GM19452 (cell line): ENCODE data around the gene CDR2.

Experiments
- ATAC-seq: cut with Tn5 transposase; IDR thresholded peaks from one replicate; pipeline ENCODE4 v1.9.1; 2021; ENCODE audit not compliant: unreplicated experiment

The CDR2 gene

DNA sequence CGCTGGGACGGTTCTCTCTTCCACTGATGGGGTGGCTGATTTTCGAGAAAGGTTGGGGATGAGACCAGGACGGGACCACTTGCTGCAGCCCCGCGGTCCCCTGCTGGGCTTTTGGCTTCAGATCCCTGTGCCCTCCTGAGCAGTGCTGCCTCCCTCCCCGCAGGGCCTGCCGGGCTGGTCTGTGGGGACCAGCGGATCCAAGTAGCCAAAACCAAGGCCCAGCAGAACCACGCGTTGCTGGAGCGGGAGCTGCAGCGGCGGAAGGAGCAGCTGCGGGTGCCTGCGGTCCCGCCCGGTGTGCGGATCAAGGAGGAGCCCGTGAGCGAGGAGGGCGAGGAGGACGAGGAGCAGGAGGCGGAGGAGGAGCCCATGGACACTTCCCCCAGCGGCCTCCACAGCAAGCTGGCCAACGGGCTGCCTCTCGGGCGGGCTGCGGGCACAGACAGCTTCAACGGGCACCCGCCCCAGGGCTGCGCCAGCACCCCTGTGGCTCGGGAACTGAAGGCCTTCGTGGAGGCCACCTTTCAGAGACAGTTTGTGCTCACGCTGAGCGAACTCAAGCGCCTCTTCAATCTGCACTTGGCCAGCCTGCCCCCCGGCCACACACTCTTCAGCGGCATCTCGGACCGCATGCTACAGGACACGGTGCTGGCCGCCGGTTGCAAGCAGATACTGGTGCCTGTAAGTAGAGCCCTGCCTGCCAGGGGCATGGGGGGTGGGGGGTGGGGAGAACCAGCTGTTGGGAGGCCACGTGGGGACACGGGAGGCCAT is 48.6 kb downstream of the CDR2 start:
- no peak for ATAC-seq

DNA sequence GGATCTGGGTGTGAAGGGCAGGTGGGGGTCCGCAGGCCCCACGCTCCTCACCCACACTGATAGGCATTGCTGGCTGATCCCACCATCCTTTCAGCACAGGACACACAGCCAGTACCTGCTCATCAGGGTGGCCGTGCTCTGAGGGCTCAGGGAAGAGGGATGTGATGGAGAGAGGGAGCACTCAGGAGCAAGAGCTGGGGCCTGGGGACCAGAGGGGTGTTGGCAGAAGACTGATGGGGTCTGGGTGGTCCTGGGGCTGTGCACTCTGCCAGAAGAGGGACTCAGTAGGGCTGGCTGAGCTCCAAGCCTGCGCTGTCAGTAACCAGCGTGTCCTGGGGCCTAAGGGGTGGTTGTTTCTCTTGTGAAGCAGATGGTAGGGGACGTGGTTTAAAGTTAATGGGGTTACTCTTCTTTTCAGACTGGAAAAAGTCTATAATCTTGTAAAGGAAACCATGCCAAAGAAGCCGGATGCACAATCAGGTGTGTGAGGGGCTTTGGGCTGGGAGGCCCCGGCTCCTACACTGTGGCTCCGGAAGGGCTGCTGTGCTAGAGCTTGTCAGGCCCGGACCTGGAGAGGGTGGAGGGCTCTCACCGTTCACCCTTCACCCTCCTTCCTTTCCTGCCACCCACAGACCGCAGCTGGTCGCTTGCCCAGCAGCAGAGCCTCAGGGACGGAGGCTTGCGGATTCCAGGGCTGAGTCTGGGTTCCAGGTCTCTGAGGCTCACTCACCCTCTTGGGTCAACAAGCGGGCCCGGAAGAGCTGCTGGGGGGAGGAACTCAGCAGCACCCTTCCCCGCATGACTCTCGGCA is 49.4 kb downstream of the CDR2 start:
- ATAC-seq, result no peak

DNA sequence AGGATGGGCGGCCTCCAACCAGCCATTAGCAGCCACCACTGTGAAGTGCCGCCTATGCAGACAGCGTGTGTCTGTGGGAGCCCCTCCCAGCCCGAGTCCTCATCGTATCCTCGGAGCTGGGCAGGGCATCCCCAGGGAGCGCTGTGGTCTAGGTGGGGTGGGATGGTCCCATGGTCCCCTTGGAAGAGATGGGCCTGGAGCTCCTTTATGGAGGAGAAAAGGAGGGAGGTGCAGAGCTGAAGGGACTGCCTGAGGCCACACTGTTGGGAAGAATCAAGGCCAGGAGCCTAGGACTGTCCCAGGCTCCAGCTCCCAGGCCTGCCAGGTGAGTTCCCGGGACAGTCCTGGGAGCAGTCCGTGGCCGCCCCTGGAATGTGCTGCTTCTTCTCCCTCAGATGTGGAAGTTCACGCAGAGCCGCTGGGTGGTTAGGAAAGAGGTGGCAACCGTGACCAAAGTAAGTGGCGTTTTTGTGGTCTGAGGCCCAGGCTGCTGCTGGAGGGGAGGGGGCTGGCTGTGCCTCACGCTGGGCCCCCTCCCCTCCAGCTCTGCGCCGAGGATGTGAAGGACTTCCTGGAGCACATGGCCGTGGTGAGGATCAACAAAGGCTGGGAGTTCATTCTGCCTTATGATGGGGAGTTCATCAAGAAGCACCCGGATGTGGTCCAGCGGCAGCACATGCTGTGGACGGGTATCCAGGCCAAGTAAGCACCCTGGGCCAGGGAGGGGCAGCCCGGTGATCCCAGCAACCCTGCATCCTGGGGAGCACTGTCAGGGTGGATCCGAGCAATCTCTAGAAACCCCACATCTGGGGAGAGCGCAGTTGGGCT is 50.2 kb downstream of the CDR2 start:
- ATAC-seq, result no peak

DNA sequence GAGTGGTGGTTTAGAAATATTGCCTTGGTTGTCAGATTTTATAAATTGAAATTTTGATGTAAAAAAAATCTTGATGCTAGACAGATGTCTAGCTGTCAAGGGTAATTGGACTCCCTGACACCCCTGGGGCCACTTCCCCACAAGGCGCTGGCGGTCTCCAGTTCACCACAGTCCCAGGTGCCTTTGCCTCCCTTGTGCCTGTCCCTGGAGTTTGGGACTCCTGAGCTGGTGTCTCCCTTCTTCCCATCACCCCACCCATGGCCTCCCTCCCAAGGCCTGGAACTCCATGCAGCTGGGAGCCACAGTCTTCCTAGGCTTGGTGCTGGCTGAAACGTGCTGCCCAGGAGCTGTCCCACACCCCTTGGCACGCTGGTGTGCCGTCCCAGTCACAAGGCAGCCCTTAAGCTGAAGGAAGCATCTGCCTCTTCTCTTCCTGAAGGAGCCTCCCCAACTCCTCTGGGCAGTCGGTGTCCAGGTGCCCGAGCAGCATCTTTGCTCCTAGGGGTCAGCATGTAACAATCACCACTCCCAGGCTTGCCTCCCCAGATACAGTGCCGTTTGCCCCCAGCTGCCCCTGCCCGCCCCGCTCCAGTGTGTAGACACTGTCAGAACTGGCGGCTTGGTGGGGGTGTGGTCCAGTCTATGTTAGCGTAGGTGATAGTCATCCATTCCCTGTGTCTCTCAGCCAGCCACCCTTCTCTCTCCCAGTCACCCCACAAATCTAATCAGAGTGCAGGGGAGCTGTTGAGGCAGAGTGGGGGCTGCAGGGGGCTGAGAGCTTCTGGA is 51.1 kb downstream of the CDR2 start:
- ATAC-seq, result no peak

DNA sequence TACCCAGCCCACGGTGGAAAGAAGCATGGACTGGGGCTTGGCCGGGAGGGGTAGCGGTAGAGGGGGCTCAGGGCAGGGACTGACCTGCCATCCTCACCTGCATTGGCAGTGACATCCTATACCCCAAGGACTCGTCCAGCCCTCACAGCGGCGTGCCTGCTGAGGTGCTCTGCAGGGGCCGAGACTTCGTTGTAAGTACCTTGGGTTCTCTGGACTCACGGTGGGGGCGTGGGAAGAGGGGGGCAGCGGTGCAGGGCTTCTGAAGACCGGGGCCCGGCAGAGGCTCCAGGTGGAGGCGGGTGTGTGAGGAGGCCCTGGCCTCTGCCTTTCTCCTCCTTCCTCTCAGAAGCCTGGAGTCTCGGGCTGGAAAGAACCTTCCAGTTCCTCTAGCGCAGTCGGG is 51.7 kb downstream of the CDR2 start:
- no peak for ATAC-seq

DNA sequence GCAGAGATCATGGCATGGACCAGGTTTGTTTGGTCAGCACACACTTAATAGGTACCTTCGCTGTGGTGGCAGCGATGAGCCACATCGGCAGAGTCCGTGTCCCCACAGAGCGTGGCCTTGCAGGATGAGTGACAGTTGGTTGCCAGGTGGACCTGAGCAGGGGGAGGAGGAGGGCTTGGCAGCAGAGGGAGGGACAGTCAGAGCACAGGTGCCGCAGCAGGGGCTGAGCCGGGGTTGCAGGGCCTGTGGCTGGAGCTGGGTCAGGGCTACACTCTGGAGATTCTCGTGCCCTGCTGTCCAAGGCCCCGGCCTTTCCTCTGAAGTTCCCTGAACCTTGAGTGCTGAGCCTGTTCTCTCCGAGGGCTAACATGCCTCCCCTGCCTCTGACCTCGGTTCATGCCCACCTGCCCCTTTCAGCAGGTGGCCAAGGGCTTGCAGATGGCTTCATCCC is 52.4 kb downstream of the CDR2 start:
- ATAC-seq, result no peak

DNA sequence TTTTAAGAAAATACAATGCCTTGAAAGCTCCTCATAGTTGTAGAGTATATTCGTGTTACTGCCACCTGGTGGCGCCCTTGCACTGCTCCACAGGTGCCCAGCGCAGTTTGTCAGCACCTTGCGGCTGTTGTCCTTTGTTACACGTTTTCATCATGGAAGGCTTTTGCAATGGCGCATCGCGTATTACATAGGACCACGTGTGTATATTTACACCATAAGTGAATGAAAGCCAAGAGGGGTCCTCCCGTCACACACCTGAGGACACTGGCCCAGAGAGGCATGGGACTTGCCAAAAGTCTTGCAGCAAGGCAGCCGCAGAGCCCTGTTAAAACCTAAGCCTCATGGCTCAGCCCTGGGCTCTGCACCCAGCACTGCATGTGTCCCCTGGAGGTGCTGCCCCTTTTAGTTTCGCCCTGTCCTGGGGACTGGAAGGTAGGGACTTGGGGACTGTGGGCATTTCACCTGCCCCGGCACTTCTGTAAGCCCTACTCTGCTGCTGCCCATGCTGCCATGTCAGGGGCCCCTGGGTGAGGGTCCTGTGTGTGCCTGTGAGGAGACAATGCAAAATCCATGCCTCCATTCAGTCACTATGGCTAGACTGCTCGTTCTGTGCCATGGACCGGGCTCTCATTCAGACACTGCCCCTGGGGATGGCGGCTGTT is 52.9 kb downstream of the CDR2 start:
- no peak for ATAC-seq

DNA sequence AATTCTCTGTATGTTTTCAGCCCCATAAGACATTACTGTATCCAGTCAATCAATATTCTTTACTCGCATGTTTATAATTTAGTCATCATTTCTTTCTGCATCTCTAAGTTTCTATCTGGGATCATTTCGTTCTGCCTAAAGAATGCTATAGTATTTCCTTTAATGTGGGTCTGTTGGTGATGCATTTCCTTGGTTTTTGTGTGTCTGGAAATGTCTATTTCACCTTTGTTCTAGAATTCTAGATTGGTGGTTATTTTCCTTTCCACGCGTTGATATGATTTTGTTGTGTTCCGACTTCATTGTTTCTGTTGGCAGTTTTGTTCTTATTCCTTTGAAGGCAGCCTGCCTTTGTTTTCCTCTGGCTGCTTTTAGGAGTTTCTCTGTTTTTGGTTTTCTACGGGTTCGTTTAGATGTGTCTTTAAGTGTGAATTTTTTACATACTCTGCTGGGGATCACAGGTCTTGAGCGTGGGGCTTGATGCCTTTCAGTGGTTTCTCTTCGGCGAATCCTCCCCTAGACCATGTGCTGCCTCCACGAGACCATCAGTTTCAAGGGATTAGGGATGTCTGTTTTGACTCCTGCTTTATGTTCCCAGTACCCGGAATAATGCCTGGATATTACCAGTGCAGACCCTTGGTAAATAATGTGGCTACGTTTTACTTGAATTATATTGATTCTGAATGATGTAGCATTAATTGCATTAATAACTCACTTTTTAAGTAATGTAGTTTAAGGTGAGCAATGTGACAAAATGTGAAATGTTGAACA is 53.7 kb downstream of the CDR2 start:
- no peak for ATAC-seq

DNA sequence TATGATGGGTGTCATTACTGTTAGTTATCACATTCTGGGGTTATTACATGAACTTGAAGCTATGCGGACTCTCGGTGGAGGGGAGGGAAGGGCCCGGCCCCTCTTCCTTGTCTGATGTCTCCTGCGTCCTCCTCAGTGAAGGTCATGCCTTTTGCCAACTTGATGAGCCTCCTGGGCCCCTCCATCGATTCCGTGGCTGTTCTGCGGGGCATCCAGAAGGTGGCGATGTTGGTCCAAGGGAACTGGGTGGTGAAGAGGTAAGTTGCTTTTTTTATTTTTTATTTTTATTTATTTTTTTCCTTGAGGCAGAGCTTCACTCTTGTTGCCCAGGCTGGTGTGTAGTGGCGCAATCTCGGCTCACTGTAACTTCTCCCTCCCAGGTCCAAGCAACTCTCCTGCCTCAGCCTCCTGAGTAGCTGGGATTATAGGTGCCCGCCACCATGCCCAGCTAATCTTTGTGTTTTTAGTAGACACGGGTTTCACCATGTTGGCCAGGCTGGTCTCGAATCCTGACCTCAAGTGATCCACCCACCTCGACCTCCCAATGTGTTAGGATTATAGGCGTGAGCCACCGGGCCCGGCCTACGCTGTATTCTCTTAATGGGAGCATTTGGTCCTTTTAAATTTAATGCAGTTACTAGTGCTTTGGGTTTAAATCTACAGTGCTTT is 55.6 kb downstream of the CDR2 start:
- no peak for ATAC-seq

DNA sequence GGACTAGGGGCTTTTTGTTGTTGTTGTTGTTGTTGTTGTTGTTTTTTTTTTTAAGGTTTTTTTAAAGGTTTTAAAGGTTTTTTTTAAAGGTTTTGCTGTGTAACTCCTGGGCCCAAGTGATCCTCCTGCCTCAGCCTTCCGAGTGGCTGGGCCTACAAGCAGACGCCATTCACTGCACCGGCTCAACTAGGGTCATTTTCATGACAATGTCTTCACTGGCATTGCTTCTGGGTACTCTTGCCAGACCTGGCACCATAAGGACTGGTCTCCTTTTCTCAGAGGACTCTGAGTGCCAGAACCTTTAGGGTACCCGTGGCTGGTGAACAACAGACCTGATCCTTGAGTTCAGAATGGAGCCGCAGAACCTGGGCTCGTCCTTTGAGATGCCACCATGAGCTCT is 56.8 kb downstream of the CDR2 start:
- ATAC-seq, result no peak

DNA sequence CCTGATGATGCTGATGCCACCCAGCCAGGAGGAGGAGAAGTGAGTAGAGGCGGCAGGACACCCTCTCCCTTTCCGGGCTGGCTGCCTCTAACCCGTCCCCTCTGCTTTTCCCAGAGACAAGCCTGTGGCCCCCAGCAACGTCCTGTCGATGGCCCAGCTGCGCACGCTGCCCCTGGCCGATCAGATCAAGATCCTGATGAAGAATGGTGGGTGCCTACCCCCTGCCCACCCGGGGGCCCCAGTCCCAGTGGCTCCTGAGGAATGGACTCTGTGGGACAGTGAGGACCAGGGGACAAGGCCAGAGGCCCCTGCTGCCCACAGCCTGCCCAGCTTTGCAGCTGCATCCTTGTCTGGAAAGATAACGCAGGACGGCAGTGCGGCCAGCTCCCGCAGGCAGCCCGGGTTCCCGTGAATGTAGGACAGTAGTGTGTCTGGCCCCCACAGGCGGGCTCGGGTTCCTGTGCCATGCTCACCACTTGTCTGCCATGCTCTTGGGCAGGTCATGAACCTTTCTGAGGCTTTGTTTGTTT is 57.4 kb downstream of the CDR2 start:
- ATAC-seq, result no peak

DNA sequence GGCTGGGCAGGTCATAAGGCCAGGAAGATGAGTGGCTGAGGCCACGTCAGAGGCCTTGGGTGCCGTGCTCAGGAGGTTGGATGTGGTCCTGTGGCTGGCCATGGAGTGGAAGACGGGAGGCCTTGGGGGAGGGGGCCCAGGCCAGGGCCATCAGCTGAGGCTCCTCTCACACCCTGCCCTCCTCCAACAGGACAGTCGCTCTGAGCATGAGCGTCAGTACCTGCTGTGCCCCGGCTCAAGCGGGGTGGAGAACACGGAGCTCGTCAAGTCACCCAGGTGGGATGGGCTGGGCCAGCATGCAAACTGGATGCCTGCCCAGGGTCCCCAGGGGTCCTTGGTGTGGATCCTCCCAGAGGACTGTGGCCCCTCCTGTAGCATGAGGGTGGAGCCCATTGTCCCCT is 58.0 kb downstream of the CDR2 start:
- ATAC-seq, result no peak

DNA sequence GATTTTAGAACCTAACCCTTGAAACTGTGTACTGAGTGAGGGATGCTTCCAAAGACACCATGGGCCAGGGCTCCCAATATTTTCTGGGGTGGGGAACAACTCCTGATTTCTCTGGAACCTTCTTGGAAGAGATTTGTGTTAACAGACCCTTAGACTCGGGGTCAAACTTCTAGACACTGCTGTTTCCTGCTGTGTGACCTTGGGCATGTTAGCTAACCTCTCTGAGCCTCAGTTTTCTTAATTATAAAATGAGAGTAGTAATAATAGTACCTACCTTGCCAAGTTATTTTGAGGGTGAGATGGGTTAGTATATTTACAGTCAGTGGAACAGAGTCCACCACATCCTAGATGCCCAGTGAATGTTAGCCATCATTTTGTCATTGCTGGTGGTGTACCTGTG is 58.4 kb downstream of the CDR2 start:
- no peak for ATAC-seq

DNA sequence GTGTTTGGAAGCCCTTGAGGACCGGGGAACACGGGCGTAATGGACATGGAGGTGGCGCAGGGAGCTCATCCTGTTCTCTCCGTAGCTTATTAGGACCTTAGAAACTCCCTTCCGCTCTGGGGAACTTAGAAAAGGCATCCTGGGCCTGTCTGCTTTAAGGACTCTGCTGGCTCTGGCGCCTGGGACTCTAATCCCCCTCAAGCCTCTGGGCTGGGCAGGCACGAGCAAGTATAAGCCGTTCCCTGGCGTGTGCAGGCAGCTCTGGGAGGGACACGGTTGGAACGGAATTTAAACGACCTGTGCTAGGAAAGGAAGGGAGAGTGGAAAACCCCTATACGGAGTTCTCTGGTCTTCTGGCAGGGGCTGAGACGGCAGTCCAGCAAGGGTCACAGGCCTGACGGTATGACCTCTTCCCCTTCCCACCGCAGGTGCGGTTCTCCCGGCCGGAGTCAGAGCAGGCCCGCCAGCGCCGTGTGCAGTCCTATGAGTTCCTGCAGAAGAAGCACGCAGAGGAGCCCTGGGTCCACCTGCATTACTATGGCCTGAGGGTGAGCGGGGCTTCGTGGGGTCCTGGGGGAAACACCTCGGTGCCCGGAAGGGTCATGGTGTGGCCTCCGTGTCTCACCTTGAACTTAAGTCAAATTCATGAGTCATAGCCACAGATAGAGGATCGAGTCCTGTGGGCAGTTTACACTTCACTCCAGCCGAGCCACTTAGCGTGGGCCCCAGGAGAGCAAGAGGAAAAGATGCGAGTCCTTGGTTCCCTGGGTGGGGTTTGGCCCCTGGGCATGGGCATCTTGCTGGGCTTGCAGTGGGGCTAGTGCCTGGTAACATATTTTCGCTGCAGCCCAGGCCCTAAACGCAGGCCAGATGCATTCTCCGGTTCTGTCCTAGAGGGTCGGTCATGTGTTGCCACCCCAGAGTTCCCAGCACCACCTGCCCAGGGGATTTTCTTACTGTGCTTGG is 59.5 kb downstream of the CDR2 start:
- no peak for ATAC-seq

DNA sequence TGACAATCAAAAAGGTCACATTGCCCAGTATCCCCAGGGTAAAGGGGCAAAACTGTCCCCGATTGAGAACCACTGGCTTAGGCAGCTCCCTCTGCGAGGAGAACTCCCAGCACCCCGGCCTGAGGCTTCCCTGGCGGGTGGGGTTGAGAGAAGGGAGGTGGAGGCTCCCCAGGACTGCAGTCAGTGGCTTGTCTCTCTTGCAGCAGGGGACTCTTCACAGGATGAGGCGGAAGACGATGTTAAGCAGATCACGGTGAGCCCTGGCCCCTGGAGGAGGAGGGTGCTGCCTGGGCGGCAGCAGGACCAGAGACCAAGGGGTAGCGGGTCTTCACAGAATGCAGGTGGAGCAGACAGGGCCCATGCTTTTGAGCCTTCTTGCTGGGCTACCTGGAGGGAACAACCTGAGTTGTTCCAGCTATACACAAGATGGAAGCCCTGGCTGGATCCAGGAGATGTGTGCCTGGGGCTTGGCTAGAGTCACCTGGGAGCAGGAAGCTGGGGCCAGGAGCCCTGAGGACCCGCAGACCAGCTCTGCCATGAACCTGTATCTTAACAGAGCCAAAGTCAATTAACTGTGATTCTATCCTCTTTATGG is 60.4 kb downstream of the CDR2 start:
- ATAC-seq, result no peak

DNA sequence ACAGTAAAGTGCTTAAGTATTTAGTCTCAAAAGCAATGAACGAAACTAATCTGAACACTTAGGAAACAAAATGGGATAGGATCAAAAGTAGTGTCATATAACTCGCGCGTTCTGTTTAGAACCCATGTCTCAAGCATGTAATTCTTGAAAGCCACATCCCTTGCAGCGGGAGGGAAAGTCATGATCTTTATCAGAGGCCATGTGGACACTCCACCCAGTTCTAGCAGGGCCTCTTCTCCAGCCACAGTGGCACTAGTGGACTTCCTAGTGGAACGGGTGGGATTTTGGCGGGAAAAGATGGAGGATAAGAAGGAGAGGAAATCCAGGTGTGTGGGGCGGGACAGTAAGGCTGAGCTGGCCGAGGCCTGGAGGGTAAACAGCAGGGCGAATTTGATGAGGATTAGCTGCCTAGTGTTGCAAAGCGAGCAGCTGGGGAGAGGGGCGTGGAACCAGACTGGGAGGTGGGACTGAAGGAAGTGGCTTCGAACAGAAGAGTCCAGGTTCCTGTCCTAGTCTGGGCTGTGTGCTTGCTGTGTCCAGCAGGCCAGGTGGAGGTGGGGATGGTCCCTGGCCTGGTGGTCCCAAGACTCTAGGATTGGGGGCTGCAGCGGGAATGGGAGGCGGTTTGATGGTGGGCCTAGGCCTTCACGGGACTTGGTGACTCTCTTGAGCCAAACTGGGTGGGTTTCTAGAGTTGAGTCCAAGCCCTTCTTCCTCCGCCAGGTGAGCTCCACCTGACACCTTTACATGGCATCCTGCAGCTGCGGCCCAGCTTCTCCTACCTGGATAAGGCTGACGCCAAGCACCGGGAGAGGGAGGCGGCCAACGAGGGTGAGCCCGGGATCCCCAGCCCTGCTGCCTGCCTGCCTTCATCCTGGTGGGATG is 61.3 kb downstream of the CDR2 start:
- ATAC-seq, result no peak
